Activated CD4-positive, alpha-beta T cell treated with anti-CD3 and anti-CD28 coated beads, Interleukin-2, amount 50 U/mL, for 48 hours (primary cell): ENCODE results near the gene ARFGAP1.

Experiments
- DNase-seq, 2 experiments: peaks; one replicate each; pipeline ENCODE4 v3.0.0-alpha.2; 2020

Gene ARFGAP1

DNA sequence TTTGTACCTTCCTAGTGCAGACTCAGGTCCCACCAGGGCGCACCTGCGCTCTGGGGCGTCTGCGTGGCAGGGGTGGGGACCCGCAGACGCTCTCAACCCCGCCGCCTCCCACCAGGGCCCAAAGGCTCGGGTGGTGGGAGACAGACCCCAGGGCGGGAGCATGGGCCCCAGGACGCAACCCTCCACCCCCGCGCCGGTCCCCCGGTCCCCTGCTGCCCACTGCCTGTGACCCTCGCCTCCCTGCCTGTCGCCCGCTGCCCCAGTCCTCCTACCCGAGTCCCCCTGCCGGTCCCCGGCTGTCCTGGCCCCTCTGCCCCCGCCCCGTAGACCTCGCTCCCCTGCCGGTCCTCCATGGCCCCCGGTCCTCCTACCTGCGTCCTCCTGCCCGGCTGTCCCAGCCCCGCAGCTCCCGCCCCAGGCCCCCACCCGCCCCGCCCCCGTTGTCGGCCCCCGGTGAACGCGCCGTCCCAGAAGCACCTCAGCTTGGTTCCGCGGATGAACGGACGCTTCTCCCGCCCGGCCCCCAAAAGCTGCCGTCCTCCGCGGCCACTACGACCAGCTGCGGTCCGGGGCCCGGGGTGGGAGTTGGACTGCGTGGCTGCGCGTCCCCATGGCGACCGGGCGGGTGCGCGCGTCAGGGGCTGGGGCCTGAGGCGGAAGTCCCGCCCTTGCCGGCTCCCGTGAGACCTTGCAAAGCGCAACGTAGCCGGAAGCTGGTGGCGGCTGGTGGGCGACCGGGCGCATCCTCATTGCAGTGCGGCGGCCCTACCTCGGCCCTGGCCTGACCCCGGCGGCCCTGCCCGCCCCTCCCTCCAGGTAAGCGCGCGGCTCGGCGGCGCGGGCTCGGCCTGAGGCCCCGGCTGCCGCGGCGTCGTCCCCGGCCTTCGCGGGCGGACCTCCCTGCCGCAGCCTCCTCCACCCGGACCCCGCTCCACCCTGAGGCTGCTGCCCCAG is at the start of gene ARFGAP1:
ARFGAP1 (plus strand) TSS at position 709 of the 954 bp plus-strand sequence. CDS start 2,768 bp downstream, outside the sequence.
- DNase-seq, result peak; percentile 91 to 92

- DNase-seq, result peak; percentile 55 to 63
These were observed 49.3 kb upstream of the ARFGAP1 start for GRCh38 chr20:63223121-63223825.

- DNase-seq, result no peak
These were observed 48.8 kb upstream of the ARFGAP1 start for GRCh38 chr20:63223826-63224207.

- no peak for DNase-seq
These were observed 48.1 kb upstream of the ARFGAP1 start for GRCh38 chr20:63224412-63225081.

GRCh38 chr20:63225082-63225454 is 47.5 kb upstream of the ARFGAP1 start:
- DNase-seq, result no peak

- DNase-seq, result no peak
These were observed 46.3 kb upstream of the ARFGAP1 start for GRCh38 chr20:63226042-63226943.

DNA sequence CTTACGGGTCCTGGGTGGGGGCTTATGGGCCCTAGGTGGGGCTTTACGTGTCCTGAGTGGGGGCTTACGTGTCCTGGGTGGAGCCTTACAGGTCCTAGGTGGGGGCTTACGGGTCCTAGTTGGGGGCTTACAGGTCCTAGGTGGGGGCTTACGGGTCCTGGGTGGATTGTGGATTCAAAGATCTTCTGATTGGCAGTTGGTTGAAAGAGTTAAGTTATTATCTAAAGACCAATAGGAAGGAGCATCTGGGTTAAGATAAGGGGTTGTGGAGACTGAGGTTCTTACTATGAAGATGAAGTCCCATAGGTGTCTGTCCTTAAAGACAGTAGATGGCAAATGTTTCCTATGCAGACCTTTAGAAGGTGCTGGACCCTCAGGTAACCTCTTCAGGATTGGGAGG is 45.4 kb upstream of the ARFGAP1 start:
- no peak for DNase-seq

- no peak for DNase-seq
These were observed 43.8 kb upstream of the ARFGAP1 start for GRCh38 chr20:63228806-63229205.

DNA sequence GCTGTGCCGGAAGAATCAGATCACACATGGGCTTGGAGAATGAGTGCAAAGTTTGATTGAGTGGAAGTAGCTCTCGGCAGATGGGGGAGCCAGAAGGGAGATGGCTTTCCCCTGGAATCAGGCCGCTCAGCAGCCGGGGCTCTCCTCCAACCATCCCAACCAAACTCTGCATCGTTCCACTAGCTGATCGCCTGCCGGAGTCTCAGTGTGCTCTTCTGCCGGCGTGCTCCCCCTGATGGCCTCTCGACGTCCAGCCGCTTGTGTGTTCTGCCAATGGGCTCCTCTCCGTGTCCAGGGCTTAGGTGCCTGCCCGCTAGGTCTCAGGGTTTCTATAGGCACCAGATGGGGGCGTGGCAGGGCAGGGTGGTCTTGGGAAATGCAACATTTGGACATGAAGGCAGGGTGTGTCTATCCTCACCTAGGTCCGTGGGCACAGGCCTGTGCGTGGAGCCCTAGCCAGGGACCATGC is 41.8 kb upstream of the ARFGAP1 start:
- no peak for DNase-seq

DNA sequence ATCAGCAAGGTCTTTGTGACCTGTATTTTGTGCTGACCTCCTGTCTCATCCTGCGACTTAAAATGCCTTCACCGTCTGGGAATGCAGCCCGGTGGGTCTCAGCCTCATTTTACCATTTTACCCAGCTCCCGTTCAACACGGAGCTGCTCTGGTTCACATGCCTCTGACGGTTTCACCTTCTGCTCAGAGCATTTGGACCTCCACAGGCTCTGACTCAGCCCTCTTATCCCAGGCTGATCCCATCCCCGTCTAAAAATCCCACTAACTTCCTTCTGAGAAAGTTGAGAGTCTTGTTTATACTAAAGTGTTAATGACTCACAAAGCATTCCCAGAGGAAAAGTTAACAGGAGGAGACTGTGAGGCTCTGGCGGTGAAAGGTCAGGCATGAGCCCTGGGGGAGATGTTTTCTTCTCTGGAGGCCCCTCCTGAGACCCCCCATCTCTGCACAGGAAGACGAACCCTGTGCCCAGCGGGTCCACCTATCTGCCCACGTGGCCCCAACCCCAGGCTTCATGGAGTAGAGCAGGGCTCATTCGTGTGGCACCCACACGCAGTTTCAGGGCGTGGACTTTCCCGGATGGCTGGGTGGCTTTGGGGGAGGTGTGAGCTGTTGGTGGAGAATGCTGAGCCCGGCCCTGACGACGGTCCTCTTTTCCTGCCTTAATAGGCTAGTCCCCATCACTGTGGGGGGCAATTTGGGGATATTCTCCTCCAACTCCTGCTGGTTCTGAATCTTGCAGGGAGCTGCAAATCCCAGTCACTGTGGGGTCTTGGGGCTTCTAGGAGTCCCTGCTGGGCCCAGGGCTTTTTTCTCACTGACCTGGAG is 40.2 kb upstream of the ARFGAP1 start:
- no peak for DNase-seq

DNA sequence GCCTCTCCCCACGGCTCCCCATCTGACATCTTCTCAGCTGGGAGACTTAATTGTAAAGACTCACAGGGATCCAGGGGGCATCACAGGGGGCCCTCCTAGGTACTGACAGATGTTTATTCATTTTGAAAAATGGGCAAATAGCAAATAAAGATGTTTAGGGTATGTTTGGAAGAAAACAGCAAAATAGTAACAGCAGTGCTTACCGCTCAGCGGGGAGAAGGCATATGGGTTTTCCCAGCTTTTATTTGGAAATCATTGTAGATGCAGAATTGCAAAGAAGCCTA is 39.6 kb upstream of the ARFGAP1 start:
- DNase-seq, result no peak

DNA sequence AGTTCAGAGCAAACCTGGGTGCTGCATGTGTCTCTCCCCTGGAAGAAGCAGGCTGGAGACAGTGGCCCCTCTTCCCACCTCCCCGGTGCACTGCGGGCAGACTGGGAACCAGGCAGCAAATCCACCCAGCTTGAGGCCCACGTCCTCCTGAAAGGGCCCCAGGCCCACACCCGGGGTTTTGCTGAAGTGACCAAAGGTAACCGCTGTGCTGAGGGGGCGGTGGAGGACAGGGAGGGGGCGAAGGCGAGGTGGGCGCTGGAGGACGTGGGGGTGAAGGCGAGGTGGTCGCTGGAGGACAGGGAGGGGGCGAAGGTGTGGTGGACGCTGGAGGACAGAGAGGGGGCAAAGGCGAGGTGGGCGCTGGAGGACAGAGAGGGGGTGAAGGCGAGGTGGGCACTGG is 38.7 kb upstream of the ARFGAP1 start:
- DNase-seq, result no peak

- DNase-seq, result peak in 1 of 2 experiments; percentile 23
These were observed 37.8 kb upstream of the ARFGAP1 start for GRCh38 chr20:63234693-63235398.

DNA sequence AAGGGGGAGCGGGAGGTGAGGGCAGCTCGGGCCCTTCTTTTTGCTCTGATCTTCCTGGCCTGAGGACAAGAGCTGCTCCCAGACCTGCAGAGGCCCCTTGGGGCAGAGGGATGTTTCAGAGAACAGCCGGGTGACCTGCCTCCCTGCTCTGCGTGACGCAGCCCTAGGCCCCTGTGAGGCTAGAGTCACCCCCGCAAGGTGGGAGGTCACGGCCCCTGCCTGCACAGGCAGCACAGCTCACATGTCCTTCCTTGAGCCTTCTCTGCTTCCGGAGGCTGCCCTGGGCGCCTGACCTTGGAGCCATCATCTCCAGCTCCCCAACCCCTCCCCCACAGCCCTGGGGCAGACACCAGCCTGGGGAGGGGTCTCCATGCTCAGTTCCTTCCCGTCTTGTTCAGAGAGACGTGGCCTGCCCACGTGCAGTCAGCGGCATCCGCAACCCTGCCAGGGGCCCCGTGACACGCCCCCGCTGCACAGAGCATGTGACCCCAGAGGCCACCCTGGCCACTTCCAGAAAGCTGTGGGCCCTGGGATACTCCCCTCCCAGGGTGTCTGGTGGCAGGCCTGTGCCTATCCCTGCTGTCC is 37.1 kb upstream of the ARFGAP1 start, which contains the start of gene BIRC7:
BIRC7 (plus strand) TSS at position 507 of the 585 bp plus-strand sequence. CDS start 192 bp downstream, outside the sequence.
- DNase-seq, result no peak

DNA sequence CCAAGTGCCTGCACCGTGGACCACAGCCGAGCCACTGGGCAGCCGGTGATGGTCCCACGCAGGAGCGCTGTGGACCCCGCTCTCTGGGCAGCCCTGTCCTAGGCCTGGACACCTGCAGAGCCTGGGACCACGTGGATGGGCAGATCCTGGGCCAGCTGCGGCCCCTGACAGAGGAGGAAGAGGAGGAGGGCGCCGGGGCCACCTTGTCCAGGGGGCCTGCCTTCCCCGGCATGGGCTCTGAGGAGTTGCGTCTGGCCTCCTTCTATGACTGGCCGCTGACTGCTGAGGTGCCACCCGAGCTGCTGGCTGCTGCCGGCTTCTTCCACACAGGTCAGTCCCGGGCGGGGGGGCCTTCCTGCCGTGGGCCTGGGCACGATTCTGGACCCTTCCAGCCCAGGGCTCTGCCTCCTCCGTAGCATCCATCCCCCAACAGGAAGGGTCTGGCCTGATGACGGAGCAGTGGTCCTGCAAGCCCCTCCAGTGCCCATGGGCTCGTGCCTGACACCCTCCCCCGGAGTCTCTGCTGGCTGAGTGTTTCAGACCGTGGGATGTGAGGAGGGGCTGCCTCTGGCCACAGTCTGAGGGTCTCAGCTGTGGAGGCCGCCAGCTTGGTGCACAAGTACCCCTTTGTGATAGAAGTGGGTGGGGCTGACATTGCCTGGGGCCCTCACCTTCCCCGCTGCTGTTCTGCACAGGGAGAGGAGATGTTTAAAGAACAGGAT is 36.3 kb upstream of the ARFGAP1 start:
- DNase-seq, result no peak

DNA sequence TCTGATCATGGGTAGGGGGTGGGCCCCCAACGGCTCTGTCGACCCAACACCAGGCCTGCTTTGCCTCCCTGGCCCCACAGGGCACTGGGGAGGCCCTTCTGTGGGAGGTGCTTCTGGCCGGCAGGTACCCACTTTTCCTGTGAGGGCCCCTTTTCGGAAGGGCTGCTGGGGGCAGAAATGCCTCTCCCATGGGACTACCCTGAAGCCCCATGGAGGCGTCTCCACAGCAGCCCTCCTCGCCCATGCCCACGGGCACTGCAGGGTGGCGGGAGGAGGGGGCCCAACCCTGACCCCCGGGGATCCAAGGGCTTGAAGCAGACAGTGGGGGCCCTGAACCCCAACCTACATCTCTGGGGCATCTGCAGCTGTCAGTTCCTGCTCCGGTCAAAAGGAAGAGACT is 34.6 kb upstream of the ARFGAP1 start:
- no peak for DNase-seq

DNA sequence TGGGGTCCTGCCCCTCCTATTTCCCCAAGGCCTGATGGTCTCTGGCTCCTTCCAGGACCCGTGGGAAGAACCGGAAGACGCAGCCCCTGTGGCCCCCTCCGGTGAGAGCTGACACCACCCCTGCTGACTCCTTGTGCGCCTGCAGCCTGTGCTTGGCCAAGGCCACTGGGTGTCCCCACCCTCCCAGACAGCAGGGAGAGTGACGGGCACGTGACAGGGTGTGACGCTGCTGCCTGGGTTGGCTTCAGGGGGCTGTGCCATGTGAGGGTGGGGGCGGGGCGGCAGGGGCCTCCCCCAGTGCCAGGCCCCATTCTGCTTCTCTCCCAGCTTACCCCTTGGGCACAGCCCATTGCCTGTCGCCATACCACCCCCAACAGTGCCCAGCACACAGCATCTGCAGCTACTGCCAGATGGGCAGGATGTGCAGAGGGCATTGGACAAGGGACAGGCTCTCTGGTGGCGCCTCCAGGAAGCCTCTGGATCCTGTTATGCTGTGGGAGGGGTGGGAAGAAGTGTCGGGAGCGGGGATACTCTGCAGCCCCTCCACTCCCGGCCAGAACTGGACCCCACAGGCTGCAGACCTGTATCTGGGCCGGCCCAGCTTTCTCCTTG is 34.0 kb upstream of the ARFGAP1 start:
- DNase-seq, result no peak

- no peak for DNase-seq
These were observed 33.2 kb upstream of the ARFGAP1 start for GRCh38 chr20:63239431-63239830.

DNA sequence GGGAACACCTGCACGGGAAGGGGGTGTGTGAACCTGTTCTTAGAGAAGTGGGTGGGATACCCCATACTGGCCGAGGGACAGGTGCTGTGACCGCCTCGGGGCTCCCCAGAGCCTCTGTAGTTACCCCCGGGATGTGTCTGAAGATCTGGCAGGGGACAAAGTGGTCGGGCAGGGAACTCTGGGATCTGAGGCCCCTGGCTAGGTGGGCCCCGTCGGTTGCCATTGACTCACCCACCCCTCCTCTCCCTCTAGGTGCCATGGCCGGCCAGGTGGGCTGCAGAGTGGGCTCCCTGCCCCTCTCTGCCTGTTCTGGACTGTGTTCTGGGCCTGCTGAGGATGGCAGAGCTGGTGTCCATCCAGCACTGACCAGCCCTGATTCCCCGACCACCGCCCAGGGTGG is 32.6 kb upstream of the ARFGAP1 start:
- no peak for DNase-seq
